Neuron (in vitro differentiated cells): ENCODE measurements around the gene NPHP4.

ENCODE experiments used
- H2AFZ ChIP-seq: one replicate; pipeline ENCODE4 v1.6.1; 2013; ENCODE audit warnings: low read depth, mild to moderate bottlenecking, inconsistent platforms, low read length, moderate library complexity
- H3K27me3 ChIP-seq: one replicate; pipeline ENCODE4 v1.6.1; 2013; ENCODE audit warnings: low read length; ENCODE audit not compliant: insufficient read depth
- H3K36me3 ChIP-seq: one replicate; pipeline ENCODE4 v1.6.1; 2013; ENCODE audit warnings: low read length; ENCODE audit not compliant: insufficient read depth
- H3K4me1 ChIP-seq: one replicate; pipeline ENCODE4 v1.6.1; 2013; ENCODE audit warnings: low read length; ENCODE audit not compliant: insufficient read depth
- H3K4me3 ChIP-seq: 2 replicates; pipeline ENCODE4 v1.5.1; 2013; ENCODE audit warnings: mild to moderate bottlenecking, low read length, moderate library complexity
- H3K9me3 ChIP-seq: one replicate; pipeline ENCODE4 v1.6.1; 2013; ENCODE audit warnings: low read length

The NPHP4 gene

GRCh38 chr1:5962265-5963105 is 29.7 kb downstream of the NPHP4 start:
- peaks cover 46% of the 10 kb centered on the region for H3K36me3 ChIP-seq
- H3K27me3 ChIP-seq = no peaks in the 10 kb centered on the region
- H2AFZ ChIP-seq = no peak overlapping the region
- H3K4me3 ChIP-seq = no peak overlapping the region
- no peaks in the 10 kb centered on the region for H3K4me1 ChIP-seq
- H3K9me3 ChIP-seq = no peaks in the 10 kb centered on the region

- Histone ChIP-seq H3K4me3 (no peak overlapping the region), H3K9me3 (no peaks in the 10 kb centered on the region), H3K27me3 (no peaks in the 10 kb centered on the region), H3K36me3 (peaks cover 43% of the 10 kb centered on the region), H2AFZ (no peak overlapping the region), H3K4me1 (no peaks in the 10 kb centered on the region)
Measured at GRCh38 chr1:5961601-5962000, 30.6 kb downstream of the NPHP4 start.

GRCh38 chr1:5960336-5960735 is 31.9 kb downstream of the NPHP4 start:
- H3K9me3 ChIP-seq = no peaks in the 10 kb centered on the region
- peaks cover 45% of the 10 kb centered on the region for H3K36me3 ChIP-seq
- H3K4me3 ChIP-seq = no peak overlapping the region

GRCh38 chr1:5959667-5960230 is 32.5 kb downstream of the NPHP4 start:
- H2AFZ ChIP-seq = no peak overlapping the region
- H3K4me3 ChIP-seq = no peak overlapping the region
- no peaks in the 10 kb centered on the region for H3K27me3 ChIP-seq
- H3K4me1 ChIP-seq = no peaks in the 10 kb centered on the region
- peaks cover 47% of the 10 kb centered on the region for H3K36me3 ChIP-seq
- no peaks in the 10 kb centered on the region for H3K9me3 ChIP-seq

More at GRCh38 chr1:5960336-5960735, 31.9 kb downstream of the NPHP4 start:
- no peaks in the 10 kb centered on the region for H3K27me3 ChIP-seq
- no peak overlapping the region for H2AFZ ChIP-seq
- H3K4me1 ChIP-seq = no peaks in the 10 kb centered on the region

GRCh38 chr1:5959087-5959486 is 33.1 kb downstream of the NPHP4 start:
- no peaks in the 10 kb centered on the region for H3K4me1 ChIP-seq
- H3K36me3 ChIP-seq = peaks cover 47% of the 10 kb centered on the region
- no peak overlapping the region for H3K4me3 ChIP-seq

GRCh38 chr1:5956022-5956830 is 36.0 kb downstream of the NPHP4 start:
- H2AFZ ChIP-seq = no peak overlapping the region
- no peak overlapping the region for H3K4me3 ChIP-seq
- H3K4me1 ChIP-seq = no peaks in the 10 kb centered on the region
- no peaks in the 10 kb centered on the region for H3K27me3 ChIP-seq
- no peaks in the 10 kb centered on the region for H3K9me3 ChIP-seq
- peaks cover 44% of the 10 kb centered on the region for H3K36me3 ChIP-seq

More at GRCh38 chr1:5959087-5959486, 33.1 kb downstream of the NPHP4 start:
- Histone ChIP-seq H3K9me3 (no peaks in the 10 kb centered on the region), H2AFZ (no peak overlapping the region), H3K27me3 (no peaks in the 10 kb centered on the region)

- Histone ChIP-seq H3K4me1 (no peaks in the 10 kb centered on the region), H3K36me3 (peaks cover 42% of the 10 kb centered on the region), H3K9me3 (no peaks in the 10 kb centered on the region), H2AFZ (no peak overlapping the region), H3K27me3 (no peaks in the 10 kb centered on the region), H3K4me3 (no peak overlapping the region)
Measured at GRCh38 chr1:5955479-5955977, 36.7 kb downstream of the NPHP4 start.

- H3K4me1 ChIP-seq = no peaks in the 10 kb centered on the region
- no peaks in the 10 kb centered on the region for H3K9me3 ChIP-seq
- no peaks in the 10 kb centered on the region for H3K27me3 ChIP-seq
- no peak overlapping the region for H3K4me3 ChIP-seq
- H3K36me3 ChIP-seq = peaks cover 39% of the 10 kb centered on the region
- no peak overlapping the region for H2AFZ ChIP-seq
Measured at GRCh38 chr1:5954964-5955363, 37.3 kb downstream of the NPHP4 start.

GRCh38 chr1:5953386-5953785 is 38.8 kb downstream of the NPHP4 start:
- H3K9me3 ChIP-seq = no peaks in the 10 kb centered on the region
- H2AFZ ChIP-seq = no peak overlapping the region
- H3K27me3 ChIP-seq = no peaks in the 10 kb centered on the region
- no peak overlapping the region for H3K4me3 ChIP-seq
- peaks cover 40% of the 10 kb centered on the region for H3K36me3 ChIP-seq
- no peaks in the 10 kb centered on the region for H3K4me1 ChIP-seq

- peaks cover 46% of the 10 kb centered on the region for H3K36me3 ChIP-seq
- no peak overlapping the region for H3K4me3 ChIP-seq
- no peaks in the 10 kb centered on the region for H3K27me3 ChIP-seq
Measured at GRCh38 chr1:5951846-5952410, 40.3 kb downstream of the NPHP4 start.

GRCh38 chr1:5950994-5951785 is 41.0 kb downstream of the NPHP4 start:
- Histone ChIP-seq H3K9me3 (no peaks in the 10 kb centered on the region), H2AFZ (no peak overlapping the region), H3K4me1 (no peaks in the 10 kb centered on the region), H3K36me3 (peaks cover 48% of the 10 kb centered on the region), H3K4me3 (no peak overlapping the region), H3K27me3 (no peaks in the 10 kb centered on the region)

More at GRCh38 chr1:5951846-5952410, 40.3 kb downstream of the NPHP4 start:
- Histone ChIP-seq H3K4me1 (no peaks in the 10 kb centered on the region), H2AFZ (no peak overlapping the region), H3K9me3 (no peaks in the 10 kb centered on the region)

- H3K9me3 ChIP-seq = no peaks in the 10 kb centered on the region
- no peak overlapping the region for H2AFZ ChIP-seq
- H3K4me3 ChIP-seq = no peak overlapping the region
- no peaks in the 10 kb centered on the region for H3K4me1 ChIP-seq
- H3K27me3 ChIP-seq = no peaks in the 10 kb centered on the region
- peaks cover 48% of the 10 kb centered on the region for H3K36me3 ChIP-seq
Measured at GRCh38 chr1:5950201-5950895, 41.9 kb downstream of the NPHP4 start.
